Ascending aorta (tissue), 2 donors: Measurements from ENCODE around the gene CDK19. TPM values are rescaled to one million over a fixed set of nuclear protein-coding genes. Genes with fewer than 3 reads are reported as not detected.

Source experiments
- DNase-seq, 2 donors: peaks; one replicate each; pipeline ENCODE4 v3.0.0-alpha.2; 2019; ENCODE audit warnings: low spot score in 2 of 2
- H3K27ac ChIP-seq, 2 donors: fragments of 200-600 bp; sonication (generic); one replicate each; pipeline ENCODE4 v1.5.1; 2016 to 2017; ENCODE audit warnings: mild to moderate bottlenecking in 1 of 2
- H3K27me3 ChIP-seq: fragments of 200-600 bp; sonication (generic); one replicate; pipeline ENCODE4 v1.5.1; 2017
- H3K36me3 ChIP-seq, 2 donors: fragments of 200-600 bp; sonication (generic); one replicate each; pipeline ENCODE4 v1.5.1; 2016
- H3K4me1 ChIP-seq, 2 donors: fragments of 200-600 bp; sonication (generic); one replicate each; pipeline ENCODE4 v1.5.1; 2016 to 2017; ENCODE audit warnings: mild to moderate bottlenecking in 1 of 2
- H3K4me3 ChIP-seq, 2 donors: fragments of 200-600 bp; sonication (generic); one replicate each; pipeline ENCODE4 v1.5.1; 2016 to 2017; ENCODE audit warnings: mild to moderate bottlenecking in 1 of 2
- H3K9me3 ChIP-seq, 2 donors: fragments of 200-600 bp; sonication (generic); one replicate each; pipeline ENCODE4 v1.5.1; 2016
- CTCF ChIP-seq, 3 experiments: fragments of 200-600 bp in 2 of 3; fragments of 450-650 bp in 1 of 3; sonication (generic) in 2 of 3; IDR thresholded peaks; one replicate each; pipeline ENCODE4 v1.5.1; 2016 to 2019; ENCODE audit warnings: antibody characterized with exemption in 3 of 3, mild to moderate bottlenecking in 1 of 3, moderate library complexity in 1 of 3
- intact Hi-C: fragments of 100-400 bp; cut with DNase I; formaldehyde crosslinking; loops from one replicate; pipeline ENCODE4 v1.15.1; 2023
- total RNA-seq: library from RNA; depleted of rRNA; stranded (reverse); fragments of >200 nt; gene quantifications from one replicate; pipeline ENCODE4 v1.1.0, GENCODE V29; 2016

CDK19 gene
- total RNA-seq, 1 donor from 2014 or later, result 5.2 TPM

DNA sequence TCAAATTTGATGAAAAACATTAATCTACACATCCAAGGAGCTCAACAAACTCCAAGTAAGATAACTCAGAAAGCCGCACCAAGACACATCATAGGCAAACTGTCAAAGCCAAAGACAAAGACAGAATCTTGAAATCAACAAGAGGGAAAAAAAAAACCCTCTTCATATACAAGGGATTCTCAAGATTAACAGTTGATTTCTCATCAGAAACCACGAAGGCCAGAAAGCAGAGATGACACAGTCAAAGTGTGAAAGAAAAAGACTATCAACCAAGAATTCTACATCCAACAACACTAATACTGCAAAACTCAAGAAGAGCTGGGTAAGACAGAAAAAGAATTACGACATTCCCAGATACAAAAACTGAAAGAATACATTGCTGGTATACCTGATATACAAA is 73.8 kb downstream of the CDK19 start:
- DNase-seq, result no peak
- no peak for TF ChIP-seq CTCF (IDR thresholded peaks at IDR 0.05)
- Histone ChIP-seq H3K4me1 (no peaks in the 10 kb centered on the region), H3K9me3 (peaks cover 19 to 24% of the 10 kb centered on the region in 2 donors), H3K4me3 (no peak overlapping the region), H3K27me3 (no peaks in the 10 kb centered on the region), H3K27ac (no peak overlapping the region), H3K36me3 (peaks cover 5 to 21% of the 10 kb centered on the region in 2 donors)
- intact Hi-C loops, result no loop called here

- Histone ChIP-seq H3K4me3 (no peak overlapping the region), H3K27ac (no peak overlapping the region), H3K36me3 (peaks cover 5 to 21% of the 10 kb centered on the region in 2 donors), H3K27me3 (no peaks in the 10 kb centered on the region), H3K9me3 (peaks cover 19 to 24% of the 10 kb centered on the region in 2 donors), H3K4me1 (no peaks in the 10 kb centered on the region)
- no peak for DNase-seq
- TF ChIP-seq CTCF (IDR thresholded peaks at IDR 0.05), result no peak
- intact Hi-C loops, result no loop called here
These were observed 76.3 kb downstream of the CDK19 start for GRCh38 chr6:110738899-110739365.

GRCh38 chr6:110735666-110736065 is 79.6 kb downstream of the CDK19 start:
- no peaks in the 10 kb centered on the region for H3K9me3 ChIP-seq
- no peaks in the 10 kb centered on the region for H3K36me3 ChIP-seq
- no peak for DNase-seq
- H3K4me3 ChIP-seq, result no peak overlapping the region
- no peak overlapping the region for H3K27ac ChIP-seq
- H3K4me1 ChIP-seq, result no peaks in the 10 kb centered on the region
- TF ChIP-seq CTCF (IDR thresholded peaks at IDR 0.05), result no peak
- intact Hi-C loops, result no loop called here
- no peaks in the 10 kb centered on the region for H3K27me3 ChIP-seq

DNA sequence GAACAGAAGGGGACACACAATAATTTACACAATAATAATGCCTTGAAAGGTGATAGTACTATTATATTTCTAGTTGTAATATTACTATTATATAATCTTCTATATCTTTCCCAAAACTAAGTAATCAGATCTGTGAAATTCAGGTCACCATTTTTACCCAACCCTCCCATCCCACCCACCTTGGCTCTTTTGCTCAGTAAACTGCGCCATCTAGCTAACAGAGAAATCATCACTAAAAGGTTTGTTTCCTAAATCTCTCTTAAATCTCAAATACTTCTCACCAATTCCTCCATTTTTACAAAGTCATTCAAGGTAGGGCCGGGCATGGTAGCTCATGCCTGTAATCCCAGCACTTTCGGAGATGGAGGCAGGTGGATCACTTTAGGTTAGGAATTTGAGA is 83.4 kb downstream of the CDK19 start:
- no peak for TF ChIP-seq CTCF (IDR thresholded peaks at IDR 0.05)
- no peaks in the 10 kb centered on the region for H3K36me3 ChIP-seq
- no peaks in the 10 kb centered on the region for H3K27me3 ChIP-seq
- intact Hi-C loops, result no loop called here
- no peaks in the 10 kb centered on the region for H3K4me1 ChIP-seq
- no peak for DNase-seq
- H3K4me3 ChIP-seq, result no peak overlapping the region
- H3K9me3 ChIP-seq, result no peaks in the 10 kb centered on the region
- H3K27ac ChIP-seq, result no peak overlapping the region

- Histone ChIP-seq H3K4me3 (no peak overlapping the region), H3K4me1 (no peaks in the 10 kb centered on the region), H3K9me3 (no peaks in the 10 kb centered on the region), H3K27ac (no peak overlapping the region), H3K27me3 (no peaks in the 10 kb centered on the region), H3K36me3 (no peaks in the 10 kb centered on the region)
- no peak for TF ChIP-seq CTCF (IDR thresholded peaks at IDR 0.05)
- intact Hi-C loops, result no loop called here
- DNase-seq, result no peak
These were observed 84.1 kb downstream of the CDK19 start for GRCh38 chr6:110731196-110731595.

DNA sequence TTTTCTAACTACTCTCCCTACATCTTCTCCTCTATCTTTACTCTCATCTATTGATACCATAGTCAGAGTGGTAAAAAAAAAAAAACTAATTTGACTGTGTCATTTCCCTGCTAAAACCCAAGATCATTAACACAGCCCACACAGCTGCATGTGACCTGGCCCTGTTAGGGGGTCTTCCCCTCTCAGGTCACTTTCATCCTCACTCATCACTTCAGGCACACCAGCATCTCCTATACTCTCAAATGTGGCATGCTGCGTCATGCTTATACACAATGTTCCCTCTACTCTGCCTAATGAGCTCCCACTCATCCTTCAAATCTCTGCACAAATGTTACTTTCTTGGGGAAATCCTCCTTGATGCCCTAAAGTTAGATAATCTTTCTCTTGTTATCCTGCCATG is 86.8 kb downstream of the CDK19 start:
- Histone ChIP-seq H3K36me3 (no peaks in the 10 kb centered on the region), H3K4me1 (no peaks in the 10 kb centered on the region), H3K4me3 (no peak overlapping the region), H3K27ac (no peak overlapping the region), H3K9me3 (no peaks in the 10 kb centered on the region), H3K27me3 (no peaks in the 10 kb centered on the region)
- DNase-seq, result no peak
- TF ChIP-seq CTCF (IDR thresholded peaks at IDR 0.05), result no peak
- intact Hi-C loops, result no loop called here
